HG02852 (cell line): ENCODE data around the gene HBB.

ENCODE experiments used
- ATAC-seq: cut with Tn5 transposase; IDR thresholded peaks from one replicate; pipeline ENCODE4 v1.9.1; 2021; ENCODE audit warnings: mild to moderate bottlenecking, moderate library complexity; ENCODE audit not compliant: unreplicated experiment

HBB gene

DNA sequence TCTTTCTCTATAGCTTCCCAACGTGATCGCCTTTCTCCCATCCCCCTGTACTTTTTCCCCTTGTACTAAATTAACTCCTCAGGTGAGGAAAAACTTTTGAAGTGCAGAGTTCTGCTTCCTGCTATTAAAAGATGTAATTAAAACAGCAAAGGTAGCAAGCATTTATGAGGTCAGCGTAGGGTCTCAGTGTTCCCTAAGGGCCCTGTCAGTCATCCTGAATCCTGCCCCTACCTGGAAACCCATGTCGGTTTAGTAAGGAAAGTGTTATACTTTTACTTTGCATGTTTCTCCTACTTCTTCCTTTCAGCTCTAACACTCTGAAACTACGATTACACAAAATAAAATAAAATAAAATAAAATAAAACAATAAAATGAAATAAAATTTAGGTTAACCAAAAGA lies 1.3 kb upstream of the HBB start:
- no peak for ATAC-seq

DNA sequence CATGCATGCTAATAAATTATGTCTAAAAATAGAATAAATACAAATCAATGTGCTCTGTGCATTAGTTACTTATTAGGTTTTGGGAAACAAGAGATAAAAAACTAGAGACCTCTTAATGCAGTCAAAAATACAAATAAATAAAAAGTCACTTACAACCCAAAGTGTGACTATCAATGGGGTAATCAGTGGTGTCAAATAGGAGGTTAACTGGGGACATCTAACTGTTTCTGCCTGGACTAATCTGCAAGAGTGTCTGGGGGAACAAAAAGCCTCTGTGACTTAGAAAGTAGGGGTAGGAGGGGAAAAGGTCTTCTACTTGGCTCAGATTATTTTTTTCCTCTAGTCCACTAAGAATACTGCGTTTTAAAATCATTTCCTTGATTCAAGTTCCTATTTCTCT lies 810 bp upstream of the HBB start:
- no peak for ATAC-seq

DNA sequence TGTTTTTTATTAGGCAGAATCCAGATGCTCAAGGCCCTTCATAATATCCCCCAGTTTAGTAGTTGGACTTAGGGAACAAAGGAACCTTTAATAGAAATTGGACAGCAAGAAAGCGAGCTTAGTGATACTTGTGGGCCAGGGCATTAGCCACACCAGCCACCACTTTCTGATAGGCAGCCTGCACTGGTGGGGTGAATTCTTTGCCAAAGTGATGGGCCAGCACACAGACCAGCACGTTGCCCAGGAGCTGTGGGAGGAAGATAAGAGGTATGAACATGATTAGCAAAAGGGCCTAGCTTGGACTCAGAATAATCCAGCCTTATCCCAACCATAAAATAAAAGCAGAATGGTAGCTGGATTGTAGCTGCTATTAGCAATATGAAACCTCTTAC lies 1.4 kb downstream of the HBB start:
- no peak for ATAC-seq

DNA sequence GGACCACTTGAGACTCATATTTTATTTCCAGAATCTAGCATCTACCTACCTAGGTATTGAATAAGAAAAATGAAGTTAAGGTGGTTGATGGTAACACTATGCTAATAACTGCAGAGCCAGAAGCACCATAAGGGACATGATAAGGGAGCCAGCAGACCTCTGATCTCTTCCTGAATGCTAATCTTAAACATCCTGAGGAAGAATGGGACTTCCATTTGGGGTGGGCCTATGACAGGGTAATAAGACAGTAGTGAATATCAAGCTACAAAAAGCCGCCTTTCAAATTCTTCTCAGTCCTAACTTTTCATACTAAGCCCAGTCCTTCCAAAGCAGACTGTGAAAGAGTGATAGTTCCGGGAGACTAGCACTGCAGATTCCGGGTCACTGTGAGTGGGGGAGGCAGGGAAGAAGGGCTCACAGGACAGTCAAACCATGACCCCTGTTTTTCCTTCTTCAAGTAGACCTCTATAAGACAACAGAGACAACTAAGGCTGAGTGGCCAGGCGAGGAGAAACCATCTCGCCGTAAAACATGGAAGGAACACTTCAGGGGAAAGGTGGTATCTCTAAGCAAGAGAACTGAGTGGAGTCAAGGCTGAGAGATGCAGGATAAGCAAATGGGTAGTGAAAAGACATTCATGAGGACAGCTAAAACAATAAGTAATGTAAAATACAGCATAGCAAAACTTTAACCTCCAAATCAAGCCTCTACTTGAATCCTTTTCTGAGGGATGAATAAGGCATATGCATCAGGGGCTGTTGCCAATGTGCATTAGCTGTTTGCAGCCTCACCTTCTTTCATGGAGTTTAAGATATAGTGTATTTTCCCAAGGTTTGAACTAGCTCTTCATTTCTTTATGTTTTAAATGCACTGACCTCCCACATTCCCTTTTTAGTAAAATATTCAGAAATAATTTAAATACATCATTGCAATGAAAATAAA lies 2.1 kb downstream of the HBB start:
- no peak for ATAC-seq

DNA sequence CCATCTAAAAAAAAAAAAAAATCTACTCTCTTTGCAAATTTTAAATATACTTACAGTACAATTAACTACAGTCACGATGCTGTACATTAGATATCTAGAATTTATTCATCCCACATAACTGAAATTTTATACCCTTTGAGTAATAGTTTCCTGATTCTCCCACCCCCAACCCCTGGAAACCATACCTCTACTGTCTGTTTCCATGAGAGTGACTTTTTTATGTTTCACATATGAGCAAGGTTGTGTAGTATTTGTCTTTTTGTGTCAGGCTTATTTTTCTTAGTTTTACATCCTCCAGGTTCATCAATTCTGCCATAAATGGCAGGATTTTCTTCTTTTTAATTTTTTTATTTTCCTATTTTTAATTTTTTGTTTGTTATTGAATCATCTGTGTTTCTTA lies 3.2 kb downstream of the HBB start:
- no peak for ATAC-seq

DNA sequence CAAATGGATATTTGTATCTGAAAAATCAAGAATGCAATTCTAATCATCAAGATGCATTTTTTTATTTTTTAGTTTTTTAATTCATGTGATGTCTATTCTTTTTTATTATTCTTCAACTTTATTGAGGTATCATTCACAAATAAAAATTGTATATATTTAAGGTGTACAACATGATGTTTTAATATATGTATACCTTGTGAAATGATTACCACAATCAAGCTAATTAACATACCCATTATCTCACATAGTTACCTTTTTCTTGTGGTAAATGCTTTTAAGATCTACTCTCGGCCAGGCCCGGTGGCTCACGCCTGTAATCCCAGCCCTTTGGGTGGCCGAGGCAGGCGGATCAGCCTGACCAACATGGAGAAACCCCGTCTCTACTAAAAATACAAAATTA lies 3.7 kb downstream of the HBB start:
- no peak for ATAC-seq

DNA sequence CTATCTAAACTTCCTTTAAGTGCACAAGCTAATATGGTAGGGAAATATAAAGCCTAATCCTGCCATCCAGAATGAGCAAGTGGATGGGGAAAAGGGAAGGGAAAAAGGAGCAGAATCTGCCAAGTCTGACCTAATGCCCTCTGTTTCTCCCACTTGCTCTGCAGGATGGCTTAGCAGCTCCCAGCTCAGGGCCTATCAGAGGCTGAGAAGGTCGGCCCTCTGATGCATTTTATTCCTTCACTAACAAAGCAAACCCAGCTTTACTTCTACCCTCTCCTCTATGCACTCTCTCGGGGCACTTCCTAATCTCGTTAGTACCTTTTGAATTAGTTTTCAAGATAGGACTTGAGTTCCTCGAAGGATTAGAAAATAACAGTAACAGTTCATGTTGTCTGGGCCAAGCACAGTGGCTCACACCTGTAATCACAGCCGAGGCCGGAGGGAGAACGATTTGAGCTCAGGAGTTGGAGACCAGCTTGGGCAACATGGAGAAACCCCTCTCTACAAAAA lies 16.4 kb downstream of the HBB start:
- no peak for ATAC-seq

DNA sequence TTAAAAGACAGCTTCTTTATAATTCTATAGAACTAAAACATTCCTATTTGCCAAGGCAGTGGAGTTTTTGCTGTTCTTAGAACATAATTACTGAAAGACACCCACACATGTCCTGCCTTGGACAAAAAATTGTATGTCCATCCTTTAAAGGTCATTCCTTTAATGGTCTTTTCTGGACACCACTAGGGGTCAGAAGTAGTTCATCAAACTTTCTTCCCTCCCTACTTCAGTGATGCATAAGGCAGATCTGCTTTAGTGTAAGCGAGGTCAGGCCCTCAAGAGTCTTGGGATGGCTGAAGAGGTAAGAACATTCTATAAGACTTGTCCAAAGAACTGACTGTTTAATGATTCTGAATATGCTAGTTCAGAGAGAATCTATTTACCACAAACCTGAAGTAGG lies 22.1 kb downstream of the HBB start:
- ATAC-seq = peak; percentile 59

DNA sequence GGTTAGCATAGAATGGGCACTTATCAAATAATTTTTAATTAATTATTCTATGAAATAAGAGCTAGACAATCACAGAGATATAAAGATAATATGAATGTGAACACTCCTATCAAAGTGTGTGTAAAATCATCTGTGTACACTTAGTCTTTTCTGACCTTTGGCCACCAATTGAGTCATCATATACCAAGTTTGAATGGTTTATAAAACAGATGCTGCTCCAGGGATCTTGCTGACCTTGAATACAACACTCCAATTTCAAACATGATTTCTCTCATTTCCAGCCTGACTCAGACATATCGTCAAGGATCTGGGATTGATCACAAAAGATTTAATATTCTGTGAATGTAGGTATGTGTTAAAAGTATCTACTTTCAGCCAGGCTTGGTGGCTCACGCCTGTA lies 23.5 kb downstream of the HBB start:
- ATAC-seq = no peak

DNA sequence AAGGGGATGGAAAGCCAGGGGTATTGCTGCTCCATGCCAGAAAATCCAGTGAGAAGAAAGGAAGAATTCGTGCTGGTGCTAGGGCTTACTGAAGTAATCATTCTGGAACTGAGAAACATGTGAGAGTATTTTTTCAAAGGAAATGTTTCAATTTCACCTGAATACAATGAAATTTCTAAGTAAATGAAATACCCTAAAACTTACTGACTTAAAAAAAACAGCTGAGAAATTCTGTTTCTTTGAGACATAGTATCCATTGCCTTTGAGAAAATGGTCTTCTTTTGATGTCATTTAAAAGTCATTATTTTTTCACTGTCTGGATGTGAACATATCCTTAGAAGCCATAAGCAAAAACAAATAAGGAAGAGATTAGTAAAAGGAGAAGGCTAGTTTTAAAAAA lies 26.3 kb downstream of the HBB start, which contains the start of gene OR51V1:
TSS of gene OR51V1 (minus strand) at position 101 of the 400 bp plus-strand sequence. CDS start at position 101, 0 bp downstream.
- no peak for ATAC-seq

DNA sequence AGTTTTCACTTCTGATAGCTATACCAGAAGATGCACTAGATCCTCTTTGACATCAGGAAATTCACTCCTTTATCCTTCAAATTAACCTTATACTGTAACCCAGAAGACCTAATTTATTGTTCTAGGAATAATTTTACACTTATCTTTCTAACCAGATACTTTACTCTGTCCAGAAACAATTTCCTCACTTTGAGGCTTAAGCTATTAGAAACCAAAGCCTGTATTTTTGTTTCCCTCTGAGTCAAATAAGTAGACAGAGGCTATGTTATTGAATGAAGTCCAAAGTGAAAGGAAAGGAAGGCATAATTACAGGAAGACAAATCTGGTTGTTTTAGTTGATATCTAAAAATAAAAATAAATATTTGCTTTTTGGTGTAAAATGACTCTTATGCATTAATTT lies 28.6 kb downstream of the HBB start:
- no peak for ATAC-seq

DNA sequence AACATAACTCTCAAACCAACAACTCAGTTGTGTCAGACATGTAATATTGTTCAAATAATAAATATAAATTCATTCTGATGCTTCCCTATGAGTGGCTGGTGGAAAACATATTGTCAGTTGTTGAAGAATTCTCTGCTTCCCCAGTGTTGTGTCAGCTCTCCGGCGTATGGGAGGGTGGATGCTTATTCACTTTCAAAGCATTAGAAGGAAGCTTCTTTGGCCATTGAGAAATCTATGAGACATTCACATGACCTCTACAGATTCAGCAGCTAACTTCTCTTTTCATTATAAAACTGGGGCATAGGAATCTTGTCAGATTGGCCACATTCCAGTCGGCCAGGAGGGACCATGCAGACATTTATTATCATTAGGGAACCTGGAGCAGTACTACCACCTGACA lies 29.3 kb downstream of the HBB start:
- ATAC-seq = no peak

DNA sequence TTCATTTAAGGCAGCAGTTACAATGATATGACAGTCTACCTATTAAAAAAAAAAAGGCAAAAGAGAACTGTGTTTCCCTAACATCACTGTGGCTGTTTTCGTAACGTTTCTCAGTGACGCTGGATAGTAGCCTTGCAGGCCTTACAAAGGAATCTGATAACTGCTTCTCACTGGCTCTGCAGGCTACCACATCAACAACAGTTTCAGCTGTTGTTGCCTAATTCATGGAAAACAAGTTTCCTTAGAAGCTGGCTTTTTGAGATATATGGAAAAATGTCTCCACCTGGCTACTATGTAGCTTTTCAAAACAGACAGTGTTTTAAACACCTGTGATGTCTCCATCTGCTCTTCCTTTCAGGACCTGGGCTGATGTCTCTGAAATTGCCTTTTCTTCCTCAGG lies 30.1 kb downstream of the HBB start:
- no peak for ATAC-seq

DNA sequence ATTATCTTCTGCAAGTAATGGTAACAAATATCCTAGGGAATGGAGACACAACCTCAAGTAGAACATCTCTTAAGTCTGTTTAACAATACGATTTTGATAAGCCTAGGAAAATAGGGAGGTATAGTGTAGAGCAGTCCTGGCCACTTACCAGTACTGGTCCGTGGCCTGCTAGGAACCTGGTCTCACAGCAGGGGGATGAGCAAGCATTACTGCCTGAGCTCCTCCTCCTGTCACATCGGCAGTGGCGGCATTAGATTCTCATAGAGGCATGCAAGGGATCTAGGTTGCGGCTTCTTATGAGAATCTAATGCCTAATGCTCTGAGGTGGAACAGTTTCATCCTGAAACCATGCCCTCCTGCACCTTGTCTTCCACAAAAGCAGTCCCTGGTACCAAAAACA lies 30.8 kb downstream of the HBB start:
- ATAC-seq = no peak

DNA sequence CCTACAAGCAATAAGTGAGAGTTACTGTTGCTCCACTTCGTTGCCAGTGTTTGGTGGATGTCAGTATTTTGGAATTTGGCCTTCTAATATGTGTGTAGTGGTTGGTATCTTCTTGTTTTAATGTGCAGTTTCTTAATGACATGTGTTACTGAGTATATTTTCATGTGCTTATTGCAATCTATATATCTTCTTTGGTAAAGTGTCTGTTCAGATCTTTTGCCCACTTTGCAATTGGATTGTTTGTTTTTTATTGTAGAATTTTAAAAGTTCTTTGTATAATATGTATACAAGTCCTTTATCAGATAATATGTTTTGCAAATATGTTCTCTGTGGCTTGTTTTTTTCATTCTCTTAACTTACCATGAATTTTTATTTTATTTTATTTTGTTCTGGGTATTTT lies 34.1 kb downstream of the HBB start:
- no peak for ATAC-seq

DNA sequence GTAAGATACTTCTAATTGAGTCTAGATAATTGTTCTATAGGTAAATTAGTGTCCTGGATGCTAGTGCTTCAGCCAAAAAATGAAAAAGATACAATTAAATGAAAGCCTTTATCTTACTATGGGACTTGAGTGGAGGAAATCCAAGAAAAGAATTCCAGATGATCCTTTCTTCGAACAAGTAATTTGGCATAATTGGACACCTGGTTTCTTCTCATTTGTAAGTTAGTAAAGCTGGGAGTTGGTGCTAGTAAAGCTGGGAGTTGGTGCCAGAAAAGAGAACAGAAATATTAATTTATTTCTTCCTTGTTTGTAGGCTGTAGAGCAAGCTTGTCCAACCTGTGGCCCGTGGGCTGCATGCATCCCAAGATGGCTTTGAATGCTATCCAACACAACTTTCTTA lies 38.7 kb downstream of the HBB start:
- ATAC-seq = no peak

DNA sequence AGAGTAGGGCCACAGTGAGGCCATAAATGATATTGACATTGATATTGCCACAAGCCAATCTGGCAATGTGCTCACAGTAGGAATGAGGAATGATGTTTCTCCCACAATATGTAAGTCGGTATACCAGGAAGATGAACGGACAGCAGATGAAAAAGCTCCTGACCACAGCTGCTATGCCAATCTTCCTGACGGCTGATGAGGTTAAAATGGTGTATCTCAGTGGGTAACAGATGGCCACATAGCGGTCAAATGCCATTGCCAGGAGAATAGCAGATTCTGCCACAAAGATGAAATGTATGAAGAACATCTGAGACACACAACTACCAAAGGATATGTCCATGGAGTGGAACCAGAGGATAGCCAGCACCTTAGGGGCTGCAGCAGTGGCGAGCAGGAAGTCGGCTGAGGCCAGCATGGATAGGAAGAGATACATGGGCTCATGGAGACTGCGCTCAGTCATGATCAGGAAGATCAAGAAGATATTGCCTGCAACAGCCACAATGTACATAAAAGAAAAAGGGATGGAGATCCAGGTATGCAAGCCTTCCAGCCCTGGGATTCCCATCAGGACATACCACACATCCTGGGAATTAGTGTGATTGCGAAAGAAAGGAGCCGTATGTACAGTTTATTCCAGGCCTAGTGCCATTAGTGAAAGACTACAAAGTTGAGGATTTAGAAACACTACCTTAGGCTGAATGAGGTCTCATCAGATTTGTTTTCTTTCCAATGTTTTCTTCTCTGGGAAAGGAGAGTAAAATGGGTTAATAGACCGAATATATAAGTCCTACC lies 48.6 kb downstream of the HBB start:
- no peak for ATAC-seq
